DOHH2 (cell line): ENCODE data around the gene MROH9.

Source experiments
- EZH2phosphoT487 ChIP-seq: fragments of 200-600 bp; sonication (generic); IDR thresholded peaks from 2 replicates; pipeline ENCODE4 v1.6.1; 2017; ENCODE audit warnings: borderline replicate concordance, mild to moderate bottlenecking, antibody characterized with exemption, low read length, moderate library complexity, mixed read lengths
- TF ChIP-seq, protein P1 (sequence below): fragments of 200-600 bp; sonication (generic); IDR thresholded peaks from one replicate; pipeline ENCODE4 v1.5.1; 2014; ENCODE audit warnings: antibody characterized with exemption, mild to moderate bottlenecking, low read depth, low read length; ENCODE audit not compliant: poor library complexity, severe bottlenecking

DNA sequence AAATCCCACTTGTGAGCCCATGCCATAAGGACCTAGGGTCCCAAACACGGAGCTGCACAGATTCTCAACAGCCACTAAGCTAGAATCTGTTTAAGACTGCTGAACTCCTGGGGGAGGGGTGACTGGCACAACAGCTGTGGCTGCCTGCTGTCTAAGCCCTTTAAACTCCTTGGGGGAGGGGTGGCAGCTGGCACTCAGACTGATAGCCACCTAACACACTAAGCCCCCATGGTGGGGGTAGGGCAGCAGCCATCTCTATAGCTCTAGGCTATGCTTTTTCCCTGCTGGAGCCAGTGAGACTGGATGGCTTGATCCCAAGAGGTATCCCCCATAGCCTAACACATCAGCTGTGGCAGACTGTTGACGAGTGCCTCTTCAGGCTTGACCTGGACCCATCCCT is 82.1 kb downstream of the MROH9 start:
- TF ChIP-seq, protein P1, sequence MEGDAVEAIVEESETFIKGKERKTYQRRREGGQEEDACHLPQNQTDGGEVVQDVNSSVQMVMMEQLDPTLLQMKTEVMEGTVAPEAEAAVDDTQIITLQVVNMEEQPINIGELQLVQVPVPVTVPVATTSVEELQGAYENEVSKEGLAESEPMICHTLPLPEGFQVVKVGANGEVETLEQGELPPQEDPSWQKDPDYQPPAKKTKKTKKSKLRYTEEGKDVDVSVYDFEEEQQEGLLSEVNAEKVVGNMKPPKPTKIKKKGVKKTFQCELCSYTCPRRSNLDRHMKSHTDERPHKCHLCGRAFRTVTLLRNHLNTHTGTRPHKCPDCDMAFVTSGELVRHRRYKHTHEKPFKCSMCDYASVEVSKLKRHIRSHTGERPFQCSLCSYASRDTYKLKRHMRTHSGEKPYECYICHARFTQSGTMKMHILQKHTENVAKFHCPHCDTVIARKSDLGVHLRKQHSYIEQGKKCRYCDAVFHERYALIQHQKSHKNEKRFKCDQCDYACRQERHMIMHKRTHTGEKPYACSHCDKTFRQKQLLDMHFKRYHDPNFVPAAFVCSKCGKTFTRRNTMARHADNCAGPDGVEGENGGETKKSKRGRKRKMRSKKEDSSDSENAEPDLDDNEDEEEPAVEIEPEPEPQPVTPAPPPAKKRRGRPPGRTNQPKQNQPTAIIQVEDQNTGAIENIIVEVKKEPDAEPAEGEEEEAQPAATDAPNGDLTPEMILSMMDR = no peak
- no peak for TF ChIP-seq EZH2phosphoT487
